GM12872 (cell line): ENCODE results near the gene HSPB1.

Source experiments
- TF ChIP-seq, protein P1 (sequence below): IDR thresholded peaks from 3 replicates; pipeline ENCODE4 v1.5.1; 2011; ENCODE audit warnings: low read depth, mild to moderate bottlenecking, low read length, moderate library complexity; ENCODE audit not compliant: insufficient read depth

Gene HSPB1

DNA sequence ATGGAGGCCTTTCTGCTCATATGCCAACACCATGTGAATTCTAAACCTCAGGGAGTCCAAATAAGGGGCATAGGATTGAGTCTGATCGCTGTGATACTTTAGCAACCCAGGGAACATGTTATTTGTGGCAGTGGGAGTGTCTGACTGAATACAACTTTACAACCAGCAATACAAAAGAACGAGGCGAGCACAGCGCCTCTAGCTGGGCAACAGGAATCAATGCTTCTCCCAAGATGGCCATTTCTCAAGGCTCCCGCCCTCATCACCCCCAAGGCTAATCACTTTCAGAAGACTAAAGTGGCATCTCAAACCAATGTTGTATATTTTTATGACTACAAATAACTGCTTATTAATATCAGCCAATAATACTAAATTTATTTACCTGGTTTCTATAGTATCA, 28.2 kb downstream of the HSPB1 start:
- TF ChIP-seq, protein P1, sequence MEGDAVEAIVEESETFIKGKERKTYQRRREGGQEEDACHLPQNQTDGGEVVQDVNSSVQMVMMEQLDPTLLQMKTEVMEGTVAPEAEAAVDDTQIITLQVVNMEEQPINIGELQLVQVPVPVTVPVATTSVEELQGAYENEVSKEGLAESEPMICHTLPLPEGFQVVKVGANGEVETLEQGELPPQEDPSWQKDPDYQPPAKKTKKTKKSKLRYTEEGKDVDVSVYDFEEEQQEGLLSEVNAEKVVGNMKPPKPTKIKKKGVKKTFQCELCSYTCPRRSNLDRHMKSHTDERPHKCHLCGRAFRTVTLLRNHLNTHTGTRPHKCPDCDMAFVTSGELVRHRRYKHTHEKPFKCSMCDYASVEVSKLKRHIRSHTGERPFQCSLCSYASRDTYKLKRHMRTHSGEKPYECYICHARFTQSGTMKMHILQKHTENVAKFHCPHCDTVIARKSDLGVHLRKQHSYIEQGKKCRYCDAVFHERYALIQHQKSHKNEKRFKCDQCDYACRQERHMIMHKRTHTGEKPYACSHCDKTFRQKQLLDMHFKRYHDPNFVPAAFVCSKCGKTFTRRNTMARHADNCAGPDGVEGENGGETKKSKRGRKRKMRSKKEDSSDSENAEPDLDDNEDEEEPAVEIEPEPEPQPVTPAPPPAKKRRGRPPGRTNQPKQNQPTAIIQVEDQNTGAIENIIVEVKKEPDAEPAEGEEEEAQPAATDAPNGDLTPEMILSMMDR: no peak

DNA sequence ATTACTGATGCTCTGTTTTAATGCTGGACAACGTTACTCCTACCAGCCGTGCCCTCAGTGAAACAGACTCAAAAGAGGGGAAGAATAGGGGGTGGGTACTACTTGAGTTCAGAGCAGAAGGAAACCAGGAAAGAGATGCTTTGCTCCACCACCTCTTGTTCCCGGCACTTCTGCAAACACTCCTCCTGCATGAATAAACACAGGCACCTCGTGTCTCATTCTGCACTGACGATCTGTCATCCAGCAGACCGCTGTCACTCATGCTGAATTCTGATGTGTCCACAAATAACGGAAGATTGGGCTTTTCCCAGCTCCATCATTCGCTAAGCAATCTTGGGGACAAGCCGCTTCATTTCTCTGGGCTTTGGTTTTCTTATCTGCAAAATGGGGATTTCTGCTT, 29.6 kb downstream of the HSPB1 start:
- TF ChIP-seq, protein P1: no peak

DNA sequence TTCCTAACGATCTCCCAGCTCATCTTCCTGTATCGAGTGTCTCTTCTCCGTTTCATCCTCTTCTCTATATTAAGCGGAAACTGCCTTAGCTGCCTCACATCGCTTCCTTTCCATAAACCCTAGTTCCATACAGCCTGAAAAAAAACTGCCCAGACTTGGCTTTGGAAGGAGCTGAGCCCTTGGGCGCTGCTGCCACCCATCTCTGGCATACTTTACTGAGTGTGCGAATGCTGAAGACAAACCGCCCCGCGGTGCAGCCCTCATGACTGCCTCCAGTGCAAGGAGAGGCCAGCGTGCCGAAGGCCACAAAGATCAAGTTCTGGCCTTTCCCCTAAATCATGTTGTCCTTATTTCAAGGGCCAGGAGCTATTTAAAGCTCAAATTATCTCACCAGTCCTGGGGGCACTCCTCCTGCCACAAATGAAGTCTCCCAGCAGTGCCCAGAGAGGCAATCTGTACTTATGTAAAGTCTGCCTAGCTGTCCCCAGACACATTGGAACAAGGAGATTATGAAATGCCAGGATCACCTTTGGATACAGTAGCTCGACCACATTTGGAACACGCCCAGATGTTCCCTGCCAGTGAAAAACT, 31.1 kb downstream of the HSPB1 start:
- TF ChIP-seq, protein P1: no peak

DNA sequence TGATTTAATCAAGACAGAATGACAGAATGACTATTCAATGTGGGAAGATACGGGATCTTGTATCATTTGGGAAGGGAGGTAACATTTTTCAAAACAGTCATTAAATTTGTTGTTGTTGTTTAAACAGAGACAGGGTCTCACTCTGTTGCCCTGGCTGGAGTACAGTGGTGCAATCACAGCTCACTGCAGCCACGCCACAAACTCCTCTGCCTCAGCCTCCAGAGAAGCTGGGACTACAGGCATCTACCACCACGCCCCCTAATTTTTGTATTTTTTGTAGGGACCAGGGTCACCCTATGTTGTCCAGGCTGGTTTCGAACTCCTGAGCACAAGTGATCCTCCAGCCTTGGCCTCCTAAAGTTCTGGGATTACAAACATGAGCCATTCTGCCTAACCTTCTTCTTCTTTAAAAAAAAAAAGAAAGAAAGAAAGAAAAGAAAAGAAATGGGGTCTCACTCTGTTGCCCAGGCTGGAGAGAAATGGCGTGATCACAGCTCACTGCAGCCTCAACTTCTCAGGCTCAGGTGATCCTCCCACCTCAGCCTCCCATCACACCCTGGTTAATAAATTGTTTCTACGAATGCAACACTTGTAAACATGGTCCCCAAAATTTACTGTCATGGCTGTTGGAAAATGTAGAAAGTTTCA, 32.0 kb downstream of the HSPB1 start:
- TF ChIP-seq, protein P1: no peak

DNA sequence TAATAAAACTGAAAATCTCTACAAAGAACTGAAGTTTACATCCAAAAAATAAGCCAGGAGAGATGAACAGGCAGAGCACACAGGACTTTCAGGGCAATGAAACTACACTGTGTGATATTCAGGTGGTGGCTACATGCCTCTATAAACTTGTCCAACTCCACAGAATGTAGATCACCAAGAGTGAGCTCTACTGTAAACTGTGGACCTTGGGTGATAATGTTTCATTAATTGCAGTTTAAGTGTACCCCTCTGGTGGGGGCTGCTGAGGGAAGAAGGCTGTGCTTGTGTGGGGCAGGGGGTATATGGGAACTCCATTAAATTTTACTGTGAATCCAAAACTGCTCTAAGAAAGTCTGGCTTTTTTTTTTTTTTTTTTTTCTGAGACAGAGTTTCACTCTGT, 33.6 kb downstream of the HSPB1 start:
- TF ChIP-seq, protein P1: no peak

DNA sequence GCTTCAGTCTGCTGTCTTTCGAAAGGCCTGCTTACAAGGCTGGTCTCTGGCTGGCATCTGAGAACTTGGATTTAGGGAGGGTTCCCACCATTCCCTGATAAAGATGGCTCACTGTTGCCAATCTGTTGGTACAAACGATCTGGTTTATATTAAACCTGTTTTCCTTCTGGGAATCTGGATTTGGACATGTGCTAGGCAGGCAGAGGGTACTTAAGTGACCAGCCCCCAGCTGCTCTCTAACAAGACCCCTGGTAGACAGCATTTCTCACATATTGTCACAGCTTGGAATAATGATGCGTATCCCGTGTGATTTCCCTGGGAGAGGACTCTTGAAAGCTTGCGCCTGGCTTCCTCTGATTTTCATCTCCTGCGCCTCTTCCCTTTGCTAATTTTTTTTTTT, 34.7 kb downstream of the HSPB1 start:
- TF ChIP-seq, protein P1: no peak

DNA sequence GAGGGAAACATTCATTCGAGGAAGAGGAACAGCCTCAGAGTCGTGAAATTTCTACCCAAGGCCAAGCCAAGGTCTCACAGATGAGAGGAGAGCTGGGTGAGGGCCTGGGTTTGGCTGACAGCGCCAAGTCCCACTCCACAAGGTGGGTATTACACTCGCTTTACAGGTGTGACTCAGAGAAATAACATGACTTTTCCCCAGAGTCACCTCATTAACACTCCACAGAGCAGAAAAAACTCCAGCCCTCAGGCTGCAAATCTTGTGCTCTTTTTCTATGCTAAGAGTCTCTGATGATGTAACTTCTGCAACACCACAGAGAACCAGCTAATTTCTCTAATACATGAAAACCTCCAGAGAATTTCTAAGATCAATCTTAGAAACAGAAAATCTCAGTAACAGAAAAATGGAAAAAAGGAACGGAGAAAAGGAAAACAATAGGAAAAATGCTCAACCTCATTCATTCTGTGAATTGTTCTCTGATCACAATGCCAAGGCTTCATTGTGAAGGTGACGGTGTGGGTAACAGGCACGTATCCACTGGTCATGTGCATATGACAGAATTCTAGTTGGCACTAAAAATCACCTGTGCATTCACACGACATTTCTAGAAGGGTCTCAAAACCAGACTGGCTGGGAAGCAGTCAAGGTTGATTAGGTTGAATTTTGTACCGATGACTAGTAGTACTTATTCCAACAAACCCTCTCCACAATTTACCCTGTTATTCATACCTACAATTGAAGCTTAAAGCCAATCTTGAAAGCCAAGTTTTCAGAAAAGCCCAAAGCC, 36.0 kb downstream of the HSPB1 start:
- TF ChIP-seq, protein P1: no peak
